ENCODE data around the gene ZCCHC17. TPM values are rescaled to one million over a fixed set of nuclear protein-coding genes. Genes with fewer than 3 reads are reported as not detected.

The ZCCHC17 gene
- total and polyA plus RNA-seq, 7 donors: 9.6 to 48.8 (median 16.4) TPM

- TF ChIP-seq CTCF (IDR thresholded peaks at IDR 0.05): peak; percentile 92
- DNase-seq (peak; percentile 91 to 97), ATAC-seq (peak; percentile 97 to 99 (median 98))
- intact Hi-C loops (cut with DNase I): loop anchor here (1.0 to 5.0 kb wide), 3 partner anchors 29 to 155 kb away; no protein-coding TSS in a partner anchor
- H3K9me3 ChIP-seq: no peaks in the 10 kb centered on the region
- no peaks in the 10 kb centered on the region for H3K27me3 ChIP-seq (ENCODE audit: insufficient read depth in 3 of 3, low read length in 2 of 3)
- H3K4me1 ChIP-seq: peaks cover 5% of the 10 kb centered on the region
- H3K36me3 ChIP-seq (ENCODE audit: insufficient read depth in 1 of 2, low read depth in 1 of 2): no peaks in the 10 kb centered on the region
- 1 to 2% (median 2%) methylated on average over 35 to 36 of the region's 36 CpGs for WGBS, 3 donors
- H3K4me3 ChIP-seq: peak overlapping the region; percentile 53
- H3K27ac ChIP-seq: peak overlapping the region; percentile 86
Observed at GRCh38 chr1:31394584-31395193, 97.9 kb downstream of the ZCCHC17 start.

- intact Hi-C loops (cut with DNase I): no loop called here
- no peaks in the 10 kb centered on the region for H3K9me3 ChIP-seq
- no peak overlapping the region for H3K27ac ChIP-seq
- no peaks in the 10 kb centered on the region for H3K36me3 ChIP-seq (ENCODE audit: insufficient read depth in 1 of 2, low read depth in 1 of 2)
- no peaks in the 10 kb centered on the region for H3K27me3 ChIP-seq (ENCODE audit: insufficient read depth in 3 of 3, low read length in 2 of 3)
- ATAC-seq: no peak
- no peak for TF ChIP-seq CTCF (IDR thresholded peaks at IDR 0.05)
- peaks cover 5% of the 10 kb centered on the region for H3K4me1 ChIP-seq
- no peak for DNase-seq
- 95 to 99% (median 97%) methylated on average over 3 of the region's 3 CpGs for WGBS, 3 donors
- H3K4me3 ChIP-seq: no peak overlapping the region
Observed at GRCh38 chr1:31396633-31397351, 100.0 kb downstream of the ZCCHC17 start.

- ATAC-seq (no peak), DNase-seq (no peak)
- H3K27ac ChIP-seq: no peak overlapping the region
- H3K9me3 ChIP-seq: no peaks in the 10 kb centered on the region
- intact Hi-C loops (cut with DNase I): no loop called here
- H3K27me3 ChIP-seq (ENCODE audit: insufficient read depth in 3 of 3, low read length in 2 of 3): no peaks in the 10 kb centered on the region
- TF ChIP-seq CTCF (IDR thresholded peaks at IDR 0.05): no peak
- 63 to 72% (median 68%) methylated on average over 4 of the region's 4 CpGs for WGBS, 3 donors
- no peak overlapping the region for H3K4me3 ChIP-seq
- H3K4me1 ChIP-seq: peaks cover 5% of the 10 kb centered on the region
- H3K36me3 ChIP-seq (ENCODE audit: insufficient read depth in 1 of 2, low read depth in 1 of 2): no peaks in the 10 kb centered on the region
Observed at GRCh38 chr1:31397360-31398095, 100.7 kb downstream of the ZCCHC17 start.

GRCh38 chr1:31398246-31398645, 101.4 kb downstream of the ZCCHC17 start:
- 90 to 95% (median 92%) methylated on average over 2 of the region's 2 CpGs for WGBS, 3 donors
- intact Hi-C loops (cut with DNase I): no loop called here
- H3K27ac ChIP-seq: no peak overlapping the region
- H3K4me3 ChIP-seq: no peak overlapping the region
- H3K4me1 ChIP-seq: peaks cover 5% of the 10 kb centered on the region
- no peak for TF ChIP-seq CTCF (IDR thresholded peaks at IDR 0.05)
- H3K27me3 ChIP-seq (ENCODE audit: insufficient read depth in 3 of 3, low read length in 2 of 3): no peaks in the 10 kb centered on the region
- no peak for DNase-seq
- no peak for ATAC-seq
- no peaks in the 10 kb centered on the region for H3K36me3 ChIP-seq (ENCODE audit: insufficient read depth in 1 of 2, low read depth in 1 of 2)
- H3K9me3 ChIP-seq: no peaks in the 10 kb centered on the region

Measured in psoas muscle (tissue), 8 donors.